ENCODE measurements around the gene MLYCD.

Gene MLYCD

GRCh38 chr16:83958137-83958845 is 59.4 kb downstream of the MLYCD start:
- DNase-seq: no peak

- DNase-seq: no peak
Observed at GRCh38 chr16:83958846-83959565, 60.1 kb downstream of the MLYCD start.

- DNase-seq: no peak
Observed at GRCh38 chr16:83959656-83960434, 60.9 kb downstream of the MLYCD start.

- no peak for DNase-seq
Observed at GRCh38 chr16:83960521-83961249, 61.8 kb downstream of the MLYCD start.

- DNase-seq: no peak
Observed at GRCh38 chr16:83961591-83961990, 62.7 kb downstream of the MLYCD start.

- DNase-seq: no peak
Observed at GRCh38 chr16:83963277-83964119, 64.6 kb downstream of the MLYCD start.

- DNase-seq: no peak
Observed at GRCh38 chr16:83964684-83965443, 65.9 kb downstream of the MLYCD start.

- no peak for DNase-seq
Observed at GRCh38 chr16:83965444-83966152, 66.7 kb downstream of the MLYCD start.

- DNase-seq: no peak
Observed at GRCh38 chr16:83966153-83966696, 67.3 kb downstream of the MLYCD start.

GRCh38 chr16:83967091-83967490 is 68.2 kb downstream of the MLYCD start:
- DNase-seq: no peak

- DNase-seq: no peak
Observed at GRCh38 chr16:83967838-83968305, 69.0 kb downstream of the MLYCD start, which contains the start of gene NECAB2. Gene NECAB2 (plus strand): TSS chr16:83968244. CDS start chr16:83968649, 405 bp downstream.

GRCh38 chr16:83968306-83968851 is 69.5 kb downstream of the MLYCD start:
- no peak for DNase-seq

- no peak for DNase-seq
Observed at GRCh38 chr16:83968891-83969649, 70.2 kb downstream of the MLYCD start.

GRCh38 chr16:83969771-83970429 is 71.0 kb downstream of the MLYCD start:
- DNase-seq: no peak

GRCh38 chr16:83970430-83970815 is 71.5 kb downstream of the MLYCD start:
- DNase-seq: no peak

GRCh38 chr16:83971165-83972130 is 72.5 kb downstream of the MLYCD start:
- no peak for DNase-seq

Data from activated effector memory CD4-positive, alpha-beta T cell treated with Interleukin-2 at 50 U/mL for 16 hours (primary cell).